Neural progenitor cell (in vitro differentiated cells): ENCODE measurements around the gene SAMD8.
"Not testable (repeated sequence)": the region's sequence is repeated elsewhere in the genome, so short reads cannot be mapped to it uniquely, and the experiment has no call there.

ENCODE experiments used
- CTCF ChIP-seq: fragments of 200-600 bp; sonication (generic); IDR thresholded peaks from 2 replicates; pipeline ENCODE4 v1.5.1; 2017; ENCODE audit warnings: antibody characterized with exemption, mild to moderate bottlenecking
- EZH2 ChIP-seq: fragments of 200-600 bp; sonication (generic); IDR thresholded peaks from 2 replicates; pipeline ENCODE4 v1.6.1; 2017; ENCODE audit warnings: antibody characterized with exemption, mild to moderate bottlenecking, moderate library complexity
- EZH2phosphoT487 ChIP-seq: fragments of 200-600 bp; sonication (generic); IDR thresholded peaks from 2 replicates; pipeline ENCODE4 v1.6.1; 2017; ENCODE audit warnings: antibody characterized with exemption

- TF ChIP-seq CTCF, EZH2, EZH2phosphoT487: not testable (repeated sequence)
Measured at GRCh38 chr10:75221492-75221891, 110.0 kb downstream of the SAMD8 start.
